Activated CD8-positive, alpha-beta T cell treated with anti-CD3 and anti-CD28 coated beads, Interleukin-2, amount 10 ng/mL, durations not matched to agents 7 days and 5 days (primary cell): ENCODE data around the gene PCGF1. TPM values are rescaled to one million over a fixed set of nuclear protein-coding genes. Genes with fewer than 3 reads are reported as not detected.
"Not testable (repeated sequence)": the region's sequence is repeated elsewhere in the genome, so short reads cannot be mapped to it uniquely, and the experiment has no call there.

Experiments used
- ATAC-seq: fragments of 150-1000 bp; cut with Tn5 transposase; one replicate; pipeline ENCODE4 v1.10.0; 2021; ENCODE audit warnings: moderate library complexity
- CTCF ChIA-PET: fragments of 350-600 bp; sonication (Branson Sonifier 250); formaldehyde crosslinking; loops from one replicate; lab custom pipeline; 2021; ENCODE audit warnings: antibody characterized with exemption; lab: Charles Lee
- POLR2A ChIA-PET: fragments of 350-600 bp; sonication (Branson Sonifier 250); formaldehyde crosslinking; loops from one replicate; lab custom pipeline; 2021; ENCODE audit warnings: antibody characterized with exemption; lab: Charles Lee
- DNase-seq: peaks from one replicate; pipeline ENCODE4 v3.0.0-alpha.2; 2020
- H3K27ac Mint-ChIP-seq: one replicate; pipeline ENCODE4 v1.8.0; 2021; ENCODE audit warnings: mild to moderate bottlenecking, mixed read lengths
- H3K27me3 Mint-ChIP-seq: one replicate; pipeline ENCODE4 v1.8.0; 2021; ENCODE audit warnings: low read depth, mixed read lengths
- H3K36me3 Mint-ChIP-seq: one replicate; pipeline ENCODE4 v1.8.0; 2021; ENCODE audit warnings: low read depth, mixed read lengths
- H3K4me1 Mint-ChIP-seq: one replicate; pipeline ENCODE4 v1.8.0; 2021; ENCODE audit warnings: low read depth, mixed read lengths
- H3K4me3 Mint-ChIP-seq: one replicate; pipeline ENCODE4 v1.8.0; 2021; ENCODE audit warnings: mild to moderate bottlenecking, mixed read lengths
- H3K9me3 Mint-ChIP-seq: one replicate; pipeline ENCODE4 v1.8.0; 2022; ENCODE audit warnings: mixed read lengths; ENCODE audit not compliant: insufficient read depth
- total RNA-seq, 2 experiments: library from RNA; stranded (reverse); gene quantifications; one replicate each; pipeline ENCODE4 v1.2.3, GENCODE V29; 2021

Gene PCGF1
- total RNA-seq, 2 experiments from 2014 or later, result 20.3 to 28.5 TPM

- ChIA-PET CTCF (interaction anchor here (0.7 to 6.4 kb wide), 4 partner anchors 9 to 88 kb away, joined by 3 to 28 read pairs (median 12); partner anchors contain the start of genes CCDC142, PCGF1 and TTC31), POLR2A (interaction anchor here (0.9 to 1.5 kb wide), 7 partner anchors 9 to 78 kb away, joined by 4 to 6 read pairs (median 4); partner anchors contain the start of genes CCDC142, MRPL53 and TTC31)
- no peaks in the 10 kb centered on the region for H3K9me3 Mint-ChIP-seq
- peak overlapping the region; percentile 80 for H3K4me3 Mint-ChIP-seq
- no peak for DNase-seq
- peaks cover 41% of the 10 kb centered on the region for H3K27me3 Mint-ChIP-seq
- peak overlapping the region; percentile 83 for H3K27ac Mint-ChIP-seq
- ATAC-seq, result peak; percentile 50
- peaks cover 23% of the 10 kb centered on the region for H3K36me3 Mint-ChIP-seq
- peaks cover 38% of the 10 kb centered on the region for H3K4me1 Mint-ChIP-seq
Observed at GRCh38 chr2:74497777-74498499, 9.6 kb downstream of the PCGF1 start.

- H3K27me3 Mint-ChIP-seq, result peaks cover 36% of the 10 kb centered on the region
Observed at GRCh38 chr2:74496997-74497776, 10.3 kb downstream of the PCGF1 start.

GRCh38 chr2:74495440-74495839, 12.1 kb downstream of the PCGF1 start:
- POLR2A ChIA-PET, result interaction anchor here (0.8 kb wide), 1 partner anchor 9 kb away, joined by 4 read pairs; no protein-coding TSS in a partner anchor

More at GRCh38 chr2:74496997-74497776, 10.3 kb downstream of the PCGF1 start:
- ChIA-PET POLR2A (interaction anchor here (0.8 to 1.4 kb wide), 4 partner anchors 9 to 33 kb away, joined by 3 to 6 read pairs (median 4); partner anchors contain the start of genes AUP1, CCDC142, HTRA2 and TTC31), CTCF (interaction anchor here (2.5 to 4.3 kb wide), 1 partner anchor 14 kb away, joined by 9 to 18 read pairs; the partner anchor contains the start of genes CCDC142 and TTC31)
- no peak for ATAC-seq
- H3K9me3 Mint-ChIP-seq, result no peaks in the 10 kb centered on the region
- H3K4me1 Mint-ChIP-seq, result peaks cover 30% of the 10 kb centered on the region
- peak overlapping the region; percentile 46 for H3K27ac Mint-ChIP-seq
- no peak for DNase-seq
- H3K4me3 Mint-ChIP-seq, result peak overlapping the region; percentile 80
- H3K36me3 Mint-ChIP-seq, result peaks cover 21% of the 10 kb centered on the region

GRCh38 chr2:74493546-74493945, 13.9 kb downstream of the PCGF1 start:
- H3K9me3 Mint-ChIP-seq, result no peaks in the 10 kb centered on the region
- ChIA-PET POLR2A (interaction anchor here (1.1 to 1.7 kb wide), 2 partner anchors 10 kb away, joined by 3 to 6 read pairs; partner anchors contain the start of gene TTC31), CTCF (interaction anchor here (0.6 to 1.4 kb wide), 5 partner anchors 11 to 443 kb away, joined by 3 to 9 read pairs (median 3); partner anchors contain the start of genes CCDC142, MOGS, MRPL53 and TTC31)
- peaks cover 42% of the 10 kb centered on the region for H3K36me3 Mint-ChIP-seq
- ATAC-seq (no peak), DNase-seq (no peak)
- H3K27me3 Mint-ChIP-seq, result peaks cover 6% of the 10 kb centered on the region
- no peak overlapping the region for H3K27ac Mint-ChIP-seq
- H3K4me1 Mint-ChIP-seq, result peaks cover 12% of the 10 kb centered on the region
- no peak overlapping the region for H3K4me3 Mint-ChIP-seq

More at GRCh38 chr2:74495440-74495839, 12.1 kb downstream of the PCGF1 start:
- ATAC-seq (no peak), DNase-seq (no peak)
- peaks cover 20% of the 10 kb centered on the region for H3K27me3 Mint-ChIP-seq
- H3K36me3 Mint-ChIP-seq, result peaks cover 29% of the 10 kb centered on the region
- H3K27ac Mint-ChIP-seq, result no peak overlapping the region
- H3K4me1 Mint-ChIP-seq, result peaks cover 24% of the 10 kb centered on the region
- CTCF ChIA-PET, result interaction anchor here (1.7 to 2.5 kb wide), 2 partner anchors 8 to 13 kb away, joined by 5 to 9 read pairs; partner anchors contain the start of genes CCDC142 and TTC31
- no peak overlapping the region for H3K4me3 Mint-ChIP-seq
- H3K9me3 Mint-ChIP-seq, result no peaks in the 10 kb centered on the region

GRCh38 chr2:74491648-74492544, 15.6 kb downstream of the PCGF1 start:
- Mint-ChIP-seq H3K36me3 (peaks cover 42% of the 10 kb centered on the region), H3K27ac (no peak overlapping the region), H3K9me3 (no peaks in the 10 kb centered on the region), H3K4me3 (no peak overlapping the region), H3K27me3 (no peaks in the 10 kb centered on the region), H3K4me1 (peaks cover 1% of the 10 kb centered on the region)
- DNase-seq, result no peak
- ChIA-PET CTCF (interaction anchor here (0.7 to 1.1 kb wide), 3 partner anchors 8 to 19 kb away, joined by 3 read pairs; partner anchors contain the start of gene MRPL53), POLR2A (interaction anchor here (0.6 to 1.2 kb wide), 2 partner anchors 8 to 40 kb away, joined by 3 read pairs; no protein-coding TSS in a partner anchor)
- no peak for ATAC-seq

- Mint-ChIP-seq H3K27me3 (no peaks in the 10 kb centered on the region), H3K9me3 (no peaks in the 10 kb centered on the region), H3K27ac (no peak overlapping the region), H3K36me3 (peaks cover 53% of the 10 kb centered on the region), H3K4me3 (no peak overlapping the region), H3K4me1 (peaks cover 3% of the 10 kb centered on the region)
- DNase-seq (no peak), ATAC-seq (no peak)
- ChIA-PET POLR2A (no interaction called here), CTCF (no interaction called here)
Observed at GRCh38 chr2:74489906-74490305, 17.6 kb downstream of the PCGF1 start.

- POLR2A ChIA-PET, result interaction anchor here (1.4 kb wide), 1 partner anchor 9 kb away, joined by 6 read pairs; no protein-coding TSS in a partner anchor
Observed at GRCh38 chr2:74488643-74489481, 18.6 kb downstream of the PCGF1 start.

GRCh38 chr2:74486141-74486540, 21.4 kb downstream of the PCGF1 start:
- CTCF ChIA-PET, result interaction anchor here (7.0 kb wide), 1 partner anchor 45 kb away, joined by 76 read pairs; the partner anchor contains the start of genes AUP1 and HTRA2

More at GRCh38 chr2:74488643-74489481, 18.6 kb downstream of the PCGF1 start:
- ATAC-seq, result no peak
- no peak overlapping the region for H3K27ac Mint-ChIP-seq
- H3K27me3 Mint-ChIP-seq, result no peaks in the 10 kb centered on the region
- H3K36me3 Mint-ChIP-seq, result peaks cover 48% of the 10 kb centered on the region
- H3K4me3 Mint-ChIP-seq, result no peak overlapping the region
- H3K4me1 Mint-ChIP-seq, result peaks cover 7% of the 10 kb centered on the region
- no peaks in the 10 kb centered on the region for H3K9me3 Mint-ChIP-seq
- DNase-seq, result no peak
- CTCF ChIA-PET, result interaction anchor here (1.8 kb wide), 1 partner anchor 43 kb away, joined by 5 read pairs; no protein-coding TSS in a partner anchor

GRCh38 chr2:74483675-74484164, 23.8 kb downstream of the PCGF1 start:
- H3K9me3 Mint-ChIP-seq, ATAC-seq: not testable (repeated sequence)
- POLR2A ChIA-PET, result interaction anchor here (0.6 to 4.1 kb wide), 9 partner anchors 9 to 1307 kb away, joined by 3 to 39 read pairs (median 11); partner anchors contain the start of genes AUP1, HTRA2, INO80B and MOGS

More at GRCh38 chr2:74486141-74486540, 21.4 kb downstream of the PCGF1 start:
- Mint-ChIP-seq H3K9me3 (no peaks in the 10 kb centered on the region), H3K36me3 (peaks cover 44% of the 10 kb centered on the region), H3K4me3 (no peak overlapping the region), H3K4me1 (peaks cover 21% of the 10 kb centered on the region), H3K27me3 (no peaks in the 10 kb centered on the region), H3K27ac (no peak overlapping the region)
- POLR2A ChIA-PET, result no interaction called here
- DNase-seq (no peak), ATAC-seq (no peak)

More at GRCh38 chr2:74483675-74484164, 23.8 kb downstream of the PCGF1 start:
- Mint-ChIP-seq H3K4me1 (peaks cover 41% of the 10 kb centered on the region), H3K36me3 (peaks cover 43% of the 10 kb centered on the region), H3K27ac (peak overlapping the region; percentile 100), H3K4me3 (peak overlapping the region; percentile 100)
- H3K27me3 Mint-ChIP-seq, DNase-seq: not testable (repeated sequence)
- CTCF ChIA-PET, result interaction anchor here (1.0 to 7.0 kb wide), 17 partner anchors 9 to 118 kb away, joined by 3 to 101 read pairs (median 11); partner anchors contain the start of genes AUP1, HTRA2, INO80B and LBX2
